Endothelial cell of umbilical vein (primary cell): Measurements from ENCODE around the gene MGP. TPM values are rescaled to one million over a fixed set of nuclear protein-coding genes. Genes with fewer than 3 reads are reported as not detected.
A peak's percentile ranks its signal among the peaks of the same experiment; 100 is the strongest.

Experiments
- BruUV-seq: library from RNA; stranded (reverse); fragments of 400-500 nt; replicated peaks from 2 replicates; lab custom pipeline; 2021; lab: Mats Ljungman, UMichigan
- CTCF ChIA-PET: fragments of 300-600, 350-600 bp; sonication (Branson Sonifier 250); formaldehyde crosslinking; loops from one replicate; lab custom pipeline; 2021; ENCODE audit warnings: antibody characterized with exemption, inconsistent platforms; lab: Charles Lee
- POLR2A ChIA-PET: fragments of 300-600, 350-600 bp; sonication (Branson Sonifier 250); formaldehyde crosslinking; loops from one replicate; lab custom pipeline; 2021; ENCODE audit warnings: antibody characterized with exemption, inconsistent platforms; lab: Charles Lee
- DNase-seq: peaks from one replicate; pipeline ENCODE4 v3.0.0-alpha.2; 2011; ENCODE audit warnings: low read depth, low spot score
- FAIRE-seq: peaks from 2 replicates; lab custom pipeline; 2011; peaks lifted over from hg19 to GRCh38; lab: Jason Lieb, UNC
- H2AFZ ChIP-seq: 2 replicates; pipeline ENCODE4 v1.6.0; 2012; ENCODE audit warnings: low read depth, low read length, control low read depth, inconsistent platforms
- H3K27ac ChIP-seq: 2 replicates; pipeline ENCODE4 v1.5.1; 2011; ENCODE audit warnings: low read depth, mild to moderate bottlenecking, control low read depth, low read length, moderate library complexity; ENCODE audit not compliant: insufficient read depth
- H3K27me3 ChIP-seq, 2 experiments: 2 replicates each; pipeline versions ENCODE4 v1.6.0 to v1.6.1; 2011; ENCODE audit warnings: low read length in 2 of 2, mixed read lengths in 1 of 2; ENCODE audit not compliant: control insufficient read depth in 2 of 2, insufficient read depth in 2 of 2
- H3K36me3 ChIP-seq, 2 experiments: 2 replicates in 1 of 2; 3 replicates in 1 of 2; pipeline ENCODE4 v1.5.1; 2011; ENCODE audit warnings: low read length in 2 of 2, mild to moderate bottlenecking in 1 of 2, moderate library complexity in 1 of 2; ENCODE audit not compliant: control insufficient read depth in 2 of 2, insufficient read depth in 2 of 2; ENCODE audit errors: extremely low read depth in 1 of 2
- H3K4me1 ChIP-seq: 3 replicates; pipeline ENCODE4 v1.5.1; 2011; ENCODE audit warnings: mild to moderate bottlenecking, low read length; ENCODE audit not compliant: control insufficient read depth, insufficient read depth; ENCODE audit errors: extremely low read depth
- H3K4me2 ChIP-seq: 2 replicates; pipeline ENCODE4 v1.6.1; 2011; ENCODE audit warnings: low read length, control low read depth, mixed read lengths; ENCODE audit not compliant: insufficient read depth
- H3K4me3 ChIP-seq, 3 experiments: fragments of 200-600 bp in 1 of 3; sonication (generic), shearing (Covaris generic) in 1 of 3; replicated peaks in 1 of 3; 2 replicates each; pipeline ENCODE4 v1.5.1; 2011 to 2016; ENCODE audit warnings: control low read depth in 3 of 3, low read length in 3 of 3, mild to moderate bottlenecking in 2 of 3, inconsistent platforms in 1 of 3, low read depth in 1 of 3, moderate library complexity in 1 of 3; ENCODE audit not compliant: insufficient read depth in 1 of 3
- H3K79me2 ChIP-seq: 2 replicates; pipeline ENCODE4 v1.6.0; 2012; ENCODE audit warnings: low read length, inconsistent platforms; ENCODE audit not compliant: control insufficient read depth, insufficient read depth
- H3K9ac ChIP-seq: replicated peaks from 2 replicates; pipeline ENCODE3; 2011; ENCODE audit warnings: low read length, control low read depth; ENCODE audit not compliant: insufficient read depth; ENCODE audit errors: extremely low read depth
- H3K9me1 ChIP-seq: replicated peaks from 3 replicates; pipeline ENCODE4 v1.6.0; 2011; ENCODE audit warnings: mild to moderate bottlenecking, low read length; ENCODE audit not compliant: control insufficient read depth, insufficient read depth; ENCODE audit errors: extremely low read depth
- H3K9me3 ChIP-seq: replicated peaks from 2 replicates; pipeline ENCODE4 v1.5.1; 2012; ENCODE audit warnings: low read length, inconsistent platforms; ENCODE audit not compliant: control insufficient read depth, insufficient read depth
- H4K20me1 ChIP-seq: replicated peaks from 2 replicates; pipeline ENCODE3; 2011; ENCODE audit warnings: mild to moderate bottlenecking, low read length; ENCODE audit not compliant: control insufficient read depth, insufficient read depth; ENCODE audit errors: extremely low read depth
- EZH2 ChIP-seq: IDR thresholded peaks from 2 replicates; pipeline ENCODE4 v1.6.1; 2012; ENCODE audit warnings: borderline replicate concordance, low read depth, mild to moderate bottlenecking, moderate library complexity, low read length, inconsistent platforms; ENCODE audit not compliant: severe bottlenecking
- FOS ChIP-seq: IDR thresholded peaks from 2 replicates; pipeline ENCODE4 v1.6.1; 2011; ENCODE audit warnings: mild to moderate bottlenecking, low read length, moderate library complexity, borderline replicate concordance; ENCODE audit not compliant: insufficient read depth
- GATA2 ChIP-seq: IDR thresholded peaks from 2 replicates; pipeline ENCODE4 v1.7.0; 2011; ENCODE audit warnings: low read depth, mild to moderate bottlenecking, moderate library complexity, mixed read lengths, low read length; ENCODE audit not compliant: insufficient read length, insufficient read depth
- JUN ChIP-seq: IDR thresholded peaks from 2 replicates; pipeline ENCODE4 v1.6.1; 2011; ENCODE audit warnings: borderline replicate concordance, low read depth; ENCODE audit not compliant: insufficient read length, insufficient read depth
- MYC ChIP-seq: IDR thresholded peaks from one replicate; pipeline ENCODE4 v1.6.1; 2011; ENCODE audit warnings: mild to moderate bottlenecking, low read depth, low read length
- POLR2A ChIP-seq: IDR thresholded peaks from 2 replicates; pipeline ENCODE4 v1.6.1; 2012; ENCODE audit warnings: low read depth, mild to moderate bottlenecking, control low read depth, low read length
- POLR2AphosphoS5 ChIP-seq: IDR thresholded peaks from 2 replicates; pipeline ENCODE4 v1.6.1; 2012; ENCODE audit warnings: low read depth, mild to moderate bottlenecking, control low read depth, low read length, moderate library complexity; ENCODE audit not compliant: insufficient read depth
- dilution Hi-C: fragments of 300-500 bp; cut with MboI; formaldehyde crosslinking; loops from one replicate; pipeline ENCODE4 v1.15.0; 2019; ENCODE audit warnings: low sequenced_read_pairs; ENCODE audit not compliant: extremely low pct_ligation_motif_present
- intact Hi-C: fragments of 100-400 bp; cut with micrococcal nuclease; formaldehyde crosslinking; loops from one replicate; pipeline ENCODE4 v1.10.0; 2022
- polyA plus RNA-seq, 4 experiments: library from polyadenylated mRNA; depleted of rRNA in 3 of 4; stranded (reverse) in 3 of 4; unstranded in 1 of 4; fragments of >200 nt; gene quantifications; 2 replicates each; pipeline versions ENCODE4 v1.2.1 to v1.2.3, GENCODE V29; 2011 to 2012; ENCODE audit warnings: missing spikeins in 1 of 4
- total RNA-seq: library from RNA; stranded (reverse); gene quantifications from 2 replicates; pipeline ENCODE4 v1.2.3, GENCODE V29; 2021
- TF ChIP-seq, protein P1 (sequence below), 2 donors: IDR thresholded peaks; 1 replicate in 1 of 2; 2 replicates in 1 of 2; pipeline ENCODE4 v1.5.1; 2011; ENCODE audit warnings: low read length in 2 of 2, mild to moderate bottlenecking in 2 of 2, moderate library complexity in 2 of 2, control low read depth in 1 of 2, inconsistent platforms in 1 of 2, low read depth in 1 of 2; ENCODE audit not compliant: insufficient read depth in 1 of 2; ENCODE audit errors: extremely low read depth in 1 of 2
- TF ChIP-seq, protein P2 (sequence below): IDR thresholded peaks from 2 replicates; pipeline ENCODE4 v1.6.1; 2011; ENCODE audit not compliant: insufficient read depth, insufficient read length

Gene MGP
- total and polyA plus RNA-seq, 2 donors (not counting 3 experiments of a cell fraction or from before 2014, with no cell fraction given), result 284 to 479 TPM

- Histone ChIP-seq H3K9ac (no peak overlapping the region), H3K27me3 (no peaks in the 10 kb centered on the region), H3K79me2 (no peaks in the 10 kb centered on the region), H3K9me1 (no peaks in the 10 kb centered on the region), H4K20me1 (no peaks in the 10 kb centered on the region), H3K36me3 (no peaks in the 10 kb centered on the region), H3K4me3 (no peak overlapping the region), H2AFZ (no peak overlapping the region), H3K27ac (no peak overlapping the region), H3K9me3 (no peaks in the 10 kb centered on the region), H3K4me2 (no peak overlapping the region), H3K4me1 (peaks cover 6% of the 10 kb centered on the region)
- dilution Hi-C loops (no loop called here), intact Hi-C loops (loop anchor here (1.0 kb wide), 1 partner anchor 19 kb away; no protein-coding TSS in a partner anchor)
- TF ChIP-seq MYC (no peak), EZH2 (no peak), POLR2A (no peak), GATA2 (no peak), JUN (no peak), FOS (no peak), POLR2AphosphoS5 (no peak)
- TF ChIP-seq, protein P1, sequence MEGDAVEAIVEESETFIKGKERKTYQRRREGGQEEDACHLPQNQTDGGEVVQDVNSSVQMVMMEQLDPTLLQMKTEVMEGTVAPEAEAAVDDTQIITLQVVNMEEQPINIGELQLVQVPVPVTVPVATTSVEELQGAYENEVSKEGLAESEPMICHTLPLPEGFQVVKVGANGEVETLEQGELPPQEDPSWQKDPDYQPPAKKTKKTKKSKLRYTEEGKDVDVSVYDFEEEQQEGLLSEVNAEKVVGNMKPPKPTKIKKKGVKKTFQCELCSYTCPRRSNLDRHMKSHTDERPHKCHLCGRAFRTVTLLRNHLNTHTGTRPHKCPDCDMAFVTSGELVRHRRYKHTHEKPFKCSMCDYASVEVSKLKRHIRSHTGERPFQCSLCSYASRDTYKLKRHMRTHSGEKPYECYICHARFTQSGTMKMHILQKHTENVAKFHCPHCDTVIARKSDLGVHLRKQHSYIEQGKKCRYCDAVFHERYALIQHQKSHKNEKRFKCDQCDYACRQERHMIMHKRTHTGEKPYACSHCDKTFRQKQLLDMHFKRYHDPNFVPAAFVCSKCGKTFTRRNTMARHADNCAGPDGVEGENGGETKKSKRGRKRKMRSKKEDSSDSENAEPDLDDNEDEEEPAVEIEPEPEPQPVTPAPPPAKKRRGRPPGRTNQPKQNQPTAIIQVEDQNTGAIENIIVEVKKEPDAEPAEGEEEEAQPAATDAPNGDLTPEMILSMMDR (IDR thresholded peaks at IDR 0.05; ENCODE audit: extremely low read depth in 1 of 2, insufficient read depth in 1 of 2, low read depth in 1 of 2, low read length in 2 of 2), result no peak
- TF ChIP-seq, protein P2, sequence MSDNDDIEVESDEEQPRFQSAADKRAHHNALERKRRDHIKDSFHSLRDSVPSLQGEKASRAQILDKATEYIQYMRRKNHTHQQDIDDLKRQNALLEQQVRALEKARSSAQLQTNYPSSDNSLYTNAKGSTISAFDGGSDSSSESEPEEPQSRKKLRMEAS, result no peak
- DNase-seq, result peak; percentile 40
- FAIRE-seq, result no peak
- CTCF ChIA-PET, result interaction anchor here (0.7 to 1.0 kb wide), 2 partner anchors 9 to 23 kb away, joined by 3 read pairs; partner anchors contain the start of gene ERP27
- no TSS peak for BruUV-seq
- POLR2A ChIA-PET, result no interaction called here
Measured at GRCh38 chr12:14928931-14929330, 43.3 kb upstream of the MGP start.
